Activated CD4-positive, alpha-beta T cell treated with anti-CD3 and anti-CD28 coated beads, Interleukin-2, amount 50 U/mL, for 16 hours (primary cell): ENCODE results near the gene GPR42.
"Not testable (repeated sequence)": the region's sequence is repeated elsewhere in the genome, so short reads cannot be mapped to it uniquely, and the experiment has no call there.

Experiments
- DNase-seq: peaks from one replicate; pipeline ENCODE4 v3.0.0-alpha.2; 2020

The GPR42 gene

GRCh38 chr19:35347171-35347929 lies 23.5 kb upstream of the GPR42 start, which contains the start of gene FFAR1:
Gene FFAR1, plus strand, starts transcription at chr19:35347902. Its CDS starts 3,650 bp downstream, at chr19:35351552.
- peak; percentile 70 for DNase-seq

GRCh38 chr19:35347930-35348298 lies 23.0 kb upstream of the GPR42 start:
- DNase-seq = no peak

- no peak for DNase-seq
These were observed 21.8 kb upstream of the GPR42 start for GRCh38 chr19:35348911-35349611.

- no peak for DNase-seq
These were observed 21.0 kb upstream of the GPR42 start for GRCh38 chr19:35349614-35350521.

GRCh38 chr19:35350591-35350990 lies 20.3 kb upstream of the GPR42 start:
- DNase-seq = no peak

GRCh38 chr19:35351411-35352176 lies 19.3 kb upstream of the GPR42 start:
- DNase-seq = no peak

GRCh38 chr19:35352177-35352447 lies 18.8 kb upstream of the GPR42 start:
- no peak for DNase-seq

GRCh38 chr19:35352448-35353304 lies 18.2 kb upstream of the GPR42 start:
- DNase-seq = peak; percentile 79

GRCh38 chr19:35353635-35354034 lies 17.2 kb upstream of the GPR42 start:
- no peak for DNase-seq

- DNase-seq = peak; percentile 27
These were observed 16.0 kb upstream of the GPR42 start for GRCh38 chr19:35354898-35355297.

GRCh38 chr19:35355791-35356460 lies 14.9 kb upstream of the GPR42 start:
- DNase-seq = no peak

GRCh38 chr19:35357867-35358573 lies 12.8 kb upstream of the GPR42 start, which contains the start of gene FFAR3:
Gene FFAR3, plus strand, starts transcription at chr19:35358460. Its CDS starts 431 bp downstream, at chr19:35358891.
- DNase-seq = no peak

GRCh38 chr19:35358834-35359233 lies 12.0 kb upstream of the GPR42 start:
- not testable (repeated sequence) for DNase-seq

- DNase-seq = not testable (repeated sequence)
These were observed 11.5 kb upstream of the GPR42 start for GRCh38 chr19:35359395-35359794.

GRCh38 chr19:35360081-35360480 lies 10.8 kb upstream of the GPR42 start:
- DNase-seq = not testable (repeated sequence)

- DNase-seq = no peak
These were observed 9.9 kb upstream of the GPR42 start for GRCh38 chr19:35360880-35361420.

- no peak for DNase-seq
These were observed 8.4 kb upstream of the GPR42 start for GRCh38 chr19:35362261-35363000.

GRCh38 chr19:35363001-35363590 lies 7.8 kb upstream of the GPR42 start:
- no peak for DNase-seq
